GM12878 (cell line): ENCODE results near the gene LTB. TPM values are rescaled to one million over a fixed set of nuclear protein-coding genes. Genes with fewer than 3 reads are reported as not detected.
A peak's percentile ranks its signal among the peaks of the same experiment; 100 is the strongest.

Experiments
- ATF7 ChIP-seq: fragments of 450-650 bp; IDR thresholded peaks from 2 replicates; pipeline ENCODE4 v1.6.1; 2016; ENCODE audit warnings: low read depth, mild to moderate bottlenecking
- CTCF ChIP-seq, 3 experiments: IDR thresholded peaks in 2 of 3; conservative IDR thresholded peaks in 1 of 3; 2 replicates each; pipeline ENCODE4 v1.5.1; 2011; ENCODE audit warnings: low read depth in 3 of 3, low read length in 3 of 3, mild to moderate bottlenecking in 3 of 3, control low read depth in 2 of 3, moderate library complexity in 2 of 3, inconsistent platforms in 1 of 3, mixed read lengths in 1 of 3; ENCODE audit not compliant: control insufficient read depth in 2 of 3, insufficient read depth in 1 of 3; ENCODE audit errors: extremely low read depth in 1 of 3
- GATAD2B ChIP-seq: fragments of 450-650 bp; conservative IDR thresholded peaks from 2 replicates; pipeline ENCODE4 v1.6.1; 2017; ENCODE audit warnings: low read depth, mild to moderate bottlenecking, moderate library complexity
- HDAC2 ChIP-seq: fragments of 200-600 bp; sonication (generic); IDR thresholded peaks from 2 replicates; pipeline ENCODE4 v1.6.1; 2017
- HDGF ChIP-seq: fragments of 450-650 bp; IDR thresholded peaks from 2 replicates; pipeline ENCODE4 v1.6.1; 2016; ENCODE audit warnings: antibody characterized with exemption
- LARP7 ChIP-seq: fragments of 450-650 bp; IDR thresholded peaks from 2 replicates; pipeline ENCODE4 v1.6.1; 2017; ENCODE audit warnings: mild to moderate bottlenecking
- MEF2A ChIP-seq: IDR thresholded peaks from 2 replicates; pipeline ENCODE4 v1.6.1; 2011; ENCODE audit warnings: low read depth, mild to moderate bottlenecking, low read length, moderate library complexity; ENCODE audit not compliant: insufficient read depth
- PAX5 ChIP-seq: IDR thresholded peaks from 2 replicates; pipeline ENCODE4 v1.6.1; 2011; ENCODE audit warnings: low read depth, low read length, borderline replicate concordance
- PML ChIP-seq: IDR thresholded peaks from 2 replicates; pipeline ENCODE4 v1.6.1; 2012; ENCODE audit warnings: low read length, inconsistent platforms
- RBBP5 ChIP-seq: fragments of 200-600 bp; sonication (generic); conservative IDR thresholded peaks from 2 replicates; pipeline ENCODE4 v1.6.1; 2016
- RELB ChIP-seq: fragments of 450-650 bp; IDR thresholded peaks from 2 replicates; pipeline ENCODE4 v1.6.1; 2017; ENCODE audit warnings: low read depth, mild to moderate bottlenecking, moderate library complexity
- SP1 ChIP-seq: IDR thresholded peaks from one replicate; pipeline ENCODE4 v1.6.1; 2011; ENCODE audit warnings: low read depth, low read length
- SUZ12 ChIP-seq: fragments of 200-600 bp; sonication (generic); IDR thresholded peaks from one replicate; pipeline ENCODE4 v1.6.1; 2018; ENCODE audit warnings: antibody characterized with exemption, mild to moderate bottlenecking; ENCODE audit not compliant: unreplicated experiment
- TARDBP ChIP-seq: IDR thresholded peaks from 2 replicates; pipeline ENCODE4 v1.6.1; 2016; ENCODE audit warnings: borderline replicate concordance
- YBX1 ChIP-seq: fragments of 450-650 bp; IDR thresholded peaks from 2 replicates; pipeline ENCODE4 v1.6.1; 2016; ENCODE audit warnings: antibody characterized with exemption
- ZNF384 ChIP-seq: IDR thresholded peaks from 2 replicates; pipeline ENCODE4 v1.6.1; 2012; ENCODE audit warnings: low read depth, mild to moderate bottlenecking, low read length, improper control_type of control experiment, borderline replicate concordance
- ZNF592 ChIP-seq: fragments of 450-650 bp; IDR thresholded peaks from 2 replicates; pipeline ENCODE4 v1.6.1; 2017; ENCODE audit warnings: mild to moderate bottlenecking, moderate library complexity
- ZNF687 ChIP-seq: fragments of 450-650 bp; IDR thresholded peaks from 2 replicates; pipeline ENCODE4 v1.6.1; 2017; ENCODE audit warnings: mild to moderate bottlenecking, moderate library complexity
- polyA plus RNA-seq, 11 experiments: library from polyadenylated mRNA; depleted of rRNA in 4 of 11; unstranded in 6 of 11; stranded (reverse) in 5 of 11; fragments of >200 nt; fragmentation: Nextera tagmentation in 4 of 11; fragmentation: Illumina TruSeq in 1 of 11; extraction: Ambion mirVana in 4 of 11; extraction: Trizol in 1 of 11; gene quantifications; 1 replicate in 1 of 11; 2 replicates in 10 of 11; pipeline versions ENCODE4 v1.2.1 to v1.2.3, GENCODE V29; 2011 to 2016; ENCODE audit warnings: inconsistent platforms in 2 of 11, missing spikeins in 2 of 11, low read depth in 1 of 11
- total RNA-seq, 4 experiments: library from RNA; depleted of rRNA in 3 of 4; stranded (reverse); fragments of >200 nt in 3 of 4; fragmentation: Illumina TruSeq in 1 of 4; extraction: Trizol in 1 of 4; gene quantifications; 2 replicates each; pipeline versions ENCODE4 v1.2.1 to v1.2.3, GENCODE V29; 2013 to 2021

LTB gene
- total and polyA plus RNA-seq, 10 of the 15 experiments (the other 5 are each of a cell fraction or from before 2014, with no cell fraction given), result 0.71 to 74.3 (median 20.0) TPM

- TF ChIP-seq ZNF592 (no peak), GATAD2B (peak; percentile 86), PML (peak; percentile 72; the same call in 1 of the 2 replicates), RELB (peak; percentile 97), MEF2A (peak; percentile 82), LARP7 (no peak), HDAC2 (no peak), SP1 (peak; percentile 83), ATF7 (peak; percentile 90), ZNF384 (no peak), PAX5 (peak; percentile 87), TARDBP (0 out of 2 replicates have a peak, but pooled peaks have one; percentile 72), HDGF (peak; percentile 97), ZNF687 (peak; percentile 21; the same call in 1 of the 2 replicates), SUZ12 (no peak), RBBP5 (no peak), YBX1 (no peak), CTCF (IDR thresholded peaks at IDR 0.05 in 2 of 3, conservative IDR thresholded peaks at IDR 0.05 in 1 of 3; ENCODE audit: control insufficient read depth in 2 of 3, extremely low read depth in 1 of 3, insufficient read depth in 1 of 3, low read depth in 3 of 3, low read length in 3 of 3) (no peak)
Observed at GRCh38 chr6:31558631-31559500, 23.4 kb downstream of the LTB start (continued).
